HG03520 (cell line): ENCODE measurements around the gene MIA3.
"Not testable (repeated sequence)": the region's sequence is repeated elsewhere in the genome, so short reads cannot be mapped to it uniquely, and the experiment has no call there.

Experiments
- ATAC-seq: cut with Tn5 transposase; IDR thresholded peaks from one replicate; pipeline ENCODE4 v1.9.1; 2021; ENCODE audit warnings: mild to moderate bottlenecking, moderate library complexity; ENCODE audit not compliant: unreplicated experiment

MIA3 gene

GRCh38 chr1:222656391-222657155 lies 38.7 kb downstream of the MIA3 start:
- ATAC-seq, result no peak

- no peak for ATAC-seq
Observed at GRCh38 chr1:222657899-222658298, 40.0 kb downstream of the MIA3 start.

GRCh38 chr1:222663431-222663934 lies 45.6 kb downstream of the MIA3 start:
- no peak for ATAC-seq

DNA sequence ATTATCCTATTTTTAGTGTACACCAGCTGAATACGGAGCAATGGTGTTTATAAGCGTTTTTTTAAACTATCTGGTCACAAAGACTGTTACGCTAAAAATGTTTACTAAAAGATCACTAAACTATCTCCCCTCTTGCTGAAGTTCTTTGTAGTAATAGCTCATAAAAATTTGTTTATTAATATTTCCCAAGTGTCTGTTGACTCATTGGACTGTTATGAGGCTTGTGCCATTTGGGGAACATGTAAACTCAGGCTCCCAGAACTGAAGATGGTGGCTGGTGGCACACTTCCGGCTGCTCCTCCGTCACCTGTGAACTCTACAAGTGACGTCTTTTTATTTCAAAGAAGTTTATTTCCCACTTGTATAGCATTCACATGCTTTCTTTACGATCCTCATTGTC lies 48.1 kb downstream of the MIA3 start:
- ATAC-seq, result no peak

GRCh38 chr1:222668184-222668583 lies 50.3 kb downstream of the MIA3 start:
- ATAC-seq, result not testable (repeated sequence)

DNA sequence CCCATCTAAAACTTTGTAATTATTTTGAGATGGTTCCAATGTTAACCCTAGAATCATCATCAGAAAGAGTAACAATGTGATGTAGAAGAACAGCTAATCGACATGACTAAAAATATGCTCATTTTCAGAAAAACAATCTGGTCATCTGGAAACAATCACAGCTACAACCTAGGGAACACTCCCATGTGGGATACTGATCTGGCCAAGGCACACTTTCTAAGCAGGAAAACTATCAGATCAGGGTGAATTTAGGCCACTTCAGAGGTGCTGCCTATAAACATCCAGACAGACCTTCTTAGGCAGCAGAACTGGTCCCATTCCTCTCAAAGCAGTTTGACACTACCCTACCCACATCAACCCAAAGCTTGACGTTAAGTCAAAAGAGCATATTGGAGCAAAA lies 51.2 kb downstream of the MIA3 start:
- ATAC-seq, result not testable (repeated sequence)

DNA sequence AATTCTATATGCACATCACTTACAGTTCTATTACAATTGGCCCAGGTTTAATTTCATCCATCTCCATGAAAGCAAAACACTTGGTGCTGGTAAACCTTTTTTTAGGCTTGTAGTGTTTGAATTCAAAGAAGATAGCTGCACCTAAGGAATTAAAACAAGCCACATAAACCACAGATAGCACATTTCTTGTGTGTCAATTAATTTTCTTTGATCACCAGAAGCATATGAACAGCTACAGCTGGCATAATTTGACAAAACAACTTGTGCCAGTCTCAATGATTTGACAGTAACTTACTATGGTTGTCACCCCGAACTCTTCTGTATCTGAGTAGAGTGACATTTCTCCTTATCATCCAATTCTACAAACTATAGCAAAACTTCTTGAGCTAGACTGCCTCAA lies 52.2 kb downstream of the MIA3 start:
- ATAC-seq, result no peak

- ATAC-seq, result no peak
Observed at GRCh38 chr1:222680080-222680479, 62.2 kb downstream of the MIA3 start.

DNA sequence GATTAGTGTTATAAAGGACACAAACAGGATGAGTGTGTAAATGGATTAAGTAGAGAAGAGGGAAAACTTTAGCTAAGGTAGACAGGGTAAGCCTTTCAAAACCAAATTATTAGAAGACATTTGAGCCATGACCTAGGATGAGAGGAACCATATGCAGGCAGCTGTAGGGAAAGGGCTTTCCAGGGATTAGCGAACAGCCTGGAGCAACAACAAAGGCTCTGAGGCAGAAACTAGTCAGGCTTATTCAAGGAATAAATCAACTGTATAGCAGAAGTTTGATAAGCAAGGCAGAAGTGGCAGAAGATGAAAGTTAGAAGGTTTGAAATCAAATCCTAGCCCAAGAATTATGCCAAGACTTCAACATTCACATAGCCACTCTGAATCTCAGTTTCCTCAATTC lies 73.1 kb downstream of the MIA3 start:
- no peak for ATAC-seq

DNA sequence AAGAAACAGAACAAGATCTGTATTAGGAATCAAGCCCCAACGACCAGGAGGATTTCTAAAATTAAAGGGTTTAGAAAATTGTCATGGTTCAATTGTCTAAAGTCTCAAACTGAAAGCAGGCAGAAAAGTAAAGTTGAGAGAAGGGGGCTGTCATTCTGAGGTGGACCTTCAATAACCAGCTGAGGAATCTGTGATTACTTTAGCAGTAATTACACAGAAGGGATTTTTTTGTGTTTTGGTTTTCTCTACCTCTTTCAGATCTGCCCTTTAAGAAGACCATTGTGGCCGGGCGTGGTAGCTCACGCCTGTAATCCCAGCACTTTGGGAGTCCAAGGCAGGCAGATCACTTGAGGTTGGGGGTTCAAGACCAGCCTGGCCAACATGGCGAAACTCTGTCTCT lies 77.0 kb downstream of the MIA3 start:
- ATAC-seq, result no peak

DNA sequence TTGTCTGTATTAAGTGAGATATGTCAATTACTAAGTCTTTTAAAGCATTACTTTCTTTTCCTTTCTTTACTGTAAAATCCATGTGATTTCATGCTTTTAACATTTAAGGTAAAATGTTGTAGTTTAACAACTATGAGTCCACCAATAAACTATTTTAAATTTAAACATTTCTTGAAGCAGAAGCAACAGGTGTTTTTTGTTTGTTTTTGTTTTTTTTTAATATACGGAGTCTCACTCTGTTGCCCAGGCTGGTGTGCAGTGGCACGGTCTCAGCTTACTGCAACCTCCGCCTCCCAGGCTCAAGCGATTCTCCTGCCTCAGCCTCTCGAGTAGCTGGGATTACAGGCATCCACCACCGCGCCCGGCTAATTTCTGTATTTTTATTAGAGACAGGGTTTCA lies 78.8 kb downstream of the MIA3 start:
- ATAC-seq, result no peak

DNA sequence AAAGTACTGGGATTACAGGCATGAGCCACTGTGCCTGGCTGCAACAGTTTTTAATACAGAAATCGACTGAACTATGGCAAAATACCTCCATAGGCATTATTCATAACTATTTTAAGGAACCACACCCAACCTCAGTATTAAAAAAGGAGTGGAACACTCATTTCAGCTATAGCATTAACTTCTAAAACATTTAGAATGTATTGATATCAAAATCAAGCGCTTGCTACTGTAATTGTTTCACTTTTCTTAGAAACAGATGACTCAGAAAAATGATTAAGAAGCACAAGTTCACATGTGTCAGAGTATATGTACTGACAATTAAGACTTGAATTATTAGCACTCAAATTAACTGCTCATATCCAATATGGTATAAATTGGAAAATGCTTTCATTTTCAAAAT lies 79.3 kb downstream of the MIA3 start:
- no peak for ATAC-seq

DNA sequence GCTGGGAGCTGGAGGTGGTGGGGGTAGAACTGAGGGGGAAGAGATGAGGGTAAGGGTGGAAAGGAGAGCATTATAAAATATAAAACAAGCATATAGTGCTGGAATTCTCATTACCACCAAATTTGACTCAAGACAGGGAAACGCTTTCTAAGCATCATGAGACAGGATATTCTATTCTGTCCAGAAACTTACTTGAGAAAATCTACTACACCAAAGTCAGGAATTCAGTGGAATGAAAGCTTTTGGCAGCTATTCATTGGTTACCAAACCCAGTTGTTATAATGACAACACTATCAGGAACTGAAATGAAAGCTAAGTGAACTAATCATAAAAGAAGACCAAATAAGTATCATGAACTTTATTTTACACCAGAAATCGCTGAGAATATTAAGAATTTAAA lies 79.9 kb downstream of the MIA3 start:
- ATAC-seq, result no peak

DNA sequence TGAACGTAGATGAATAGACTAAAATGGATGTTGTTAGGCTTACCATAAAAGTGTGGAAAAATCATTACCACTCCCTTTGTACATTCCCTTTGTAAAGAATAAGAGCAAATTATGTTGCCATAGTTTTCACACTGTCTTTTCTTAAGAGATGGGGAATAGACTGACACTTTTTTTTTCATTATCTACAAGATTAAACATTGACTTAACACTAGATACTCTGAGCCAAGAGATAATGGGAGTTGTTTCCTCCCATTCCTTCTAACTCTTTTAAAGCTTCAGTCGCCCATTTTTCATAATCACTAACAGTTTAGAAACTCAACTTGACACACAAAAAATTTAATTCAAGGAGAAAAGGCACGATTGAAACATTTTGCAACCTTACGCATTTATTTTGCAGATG lies 84.3 kb downstream of the MIA3 start:
- no peak for ATAC-seq

- ATAC-seq, result no peak
Observed at GRCh38 chr1:222704260-222704659, 86.4 kb downstream of the MIA3 start.

DNA sequence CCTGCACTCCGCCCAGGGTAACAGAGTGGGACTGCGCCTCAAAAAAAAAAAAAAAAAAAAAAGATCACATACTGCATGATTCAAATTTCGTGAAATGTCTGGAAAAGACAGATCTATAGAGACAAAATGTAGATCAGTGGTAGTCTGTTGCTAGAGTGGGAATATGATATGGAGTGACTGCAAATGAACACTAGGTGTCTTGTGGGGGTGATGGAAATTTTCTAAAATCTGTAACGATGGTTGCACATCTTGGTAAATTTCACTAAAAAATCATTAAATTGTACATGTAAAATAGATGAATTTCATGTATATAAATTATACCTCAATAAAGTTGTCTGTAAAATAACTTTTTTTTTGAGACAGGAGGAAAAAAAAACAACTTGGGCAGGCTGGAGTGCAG lies 88.9 kb downstream of the MIA3 start:
- ATAC-seq, result no peak

GRCh38 chr1:222709700-222710153 lies 91.8 kb downstream of the MIA3 start:
- ATAC-seq, result no peak

DNA sequence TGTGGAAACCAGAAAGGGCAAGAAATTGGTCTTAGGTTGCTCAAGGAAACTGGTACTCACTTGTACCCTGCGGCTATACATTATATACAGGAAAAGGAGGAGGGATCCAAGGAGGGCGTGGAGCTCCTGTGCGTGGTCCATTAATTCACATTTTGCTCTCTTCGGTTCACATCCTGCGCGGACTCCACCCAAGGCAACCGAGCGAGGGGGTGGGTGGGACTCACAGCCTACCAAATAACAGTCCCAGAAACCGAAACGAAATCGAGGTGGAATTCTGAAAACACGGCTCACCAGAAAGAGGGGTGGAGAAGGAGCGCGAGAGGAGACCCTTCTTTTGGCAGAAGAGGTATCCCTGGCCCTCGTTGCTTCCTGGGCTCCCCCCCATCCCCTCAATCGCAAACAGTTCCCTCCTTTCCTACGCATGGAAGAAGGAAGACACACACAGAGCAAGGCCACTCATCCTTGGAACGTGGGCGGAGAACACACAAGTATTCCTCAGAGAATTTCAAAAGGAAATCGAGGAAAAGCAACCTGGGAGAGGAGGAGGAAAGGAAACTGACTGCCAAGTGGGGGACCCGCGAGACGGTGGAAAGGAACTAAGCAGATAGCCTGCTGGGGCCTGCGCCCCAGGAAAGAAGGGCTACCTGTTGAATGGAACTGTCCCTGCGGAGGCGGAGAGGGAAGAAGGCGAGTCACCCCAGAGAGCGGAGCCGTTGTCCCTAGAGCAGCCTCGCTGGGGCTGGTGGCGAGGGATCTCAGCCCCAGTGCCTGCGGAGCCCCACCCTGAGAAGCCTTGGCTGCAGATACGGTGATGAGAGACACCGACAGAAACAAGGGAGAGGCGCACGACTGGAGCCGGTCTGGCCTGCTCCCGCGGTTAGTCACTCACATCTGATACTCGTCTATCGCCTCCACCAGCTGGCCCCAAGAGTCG lies 93.7 kb downstream of the MIA3 start:
- ATAC-seq, result peak; percentile 26

- peak; percentile 75 for ATAC-seq
Observed at GRCh38 chr1:222712253-222713090, 94.6 kb downstream of the MIA3 start, which contains the start of the genes AIDA and BROX. Gene AIDA, minus strand, starts transcription at chr1:222712491. Its CDS starts 174 bp downstream, at chr1:222712317. Gene BROX, plus strand, starts transcription at chr1:222712564. Its CDS starts 3,136 bp downstream, at chr1:222715700.

GRCh38 chr1:222713091-222713961 lies 95.4 kb downstream of the MIA3 start:
- ATAC-seq, result peak; percentile 46
